CD14-positive monocyte (primary cell): Measurements from ENCODE around the gene PLBD1. TPM values are rescaled to one million over a fixed set of nuclear protein-coding genes. Genes with fewer than 3 reads are reported as not detected.

Experiments used
- DNase-seq, 3 donors: peaks; one replicate each; pipeline ENCODE4 v3.0.0-alpha.2; 2011 to 2022
- H2AFZ ChIP-seq: 2 replicates; pipeline ENCODE4 v1.6.0; 2012; ENCODE audit warnings: mild to moderate bottlenecking, low read depth, low read length, inconsistent platforms; ENCODE audit not compliant: insufficient read depth, poor library complexity, severe bottlenecking
- H3K27ac ChIP-seq, 2 donors: 1 replicate in 1 of 2; 2 replicates in 1 of 2; pipeline ENCODE4 v1.5.1; 2012 to 2013; ENCODE audit warnings: low read length in 2 of 2, control low read depth in 1 of 2, inconsistent platforms in 1 of 2, low read depth in 1 of 2, mild to moderate bottlenecking in 1 of 2
- H3K27me3 ChIP-seq, 2 donors: one replicate each; pipeline versions ENCODE4 v1.6.0 to v1.6.1; 2011 to 2013; ENCODE audit warnings: low read length in 2 of 2; ENCODE audit not compliant: control insufficient read depth in 2 of 2, insufficient read depth in 2 of 2
- H3K36me3 ChIP-seq, 2 donors: replicated peaks in 1 of 2; 1 replicate in 1 of 2; 2 replicates in 1 of 2; pipeline versions ENCODE4 v1.5.1 to v1.6.1; 2012 to 2013; ENCODE audit warnings: low read length in 2 of 2, control low read depth in 1 of 2, inconsistent platforms in 1 of 2, mild to moderate bottlenecking in 1 of 2; ENCODE audit not compliant: insufficient read depth in 2 of 2, control insufficient read depth in 1 of 2
- H3K4me1 ChIP-seq, 2 donors: 1 replicate in 1 of 2; 2 replicates in 1 of 2; pipeline versions ENCODE4 v1.5.1 to v1.6.1; 2012 to 2013; ENCODE audit warnings: low read length in 2 of 2, control low read depth in 1 of 2, inconsistent platforms in 1 of 2, mild to moderate bottlenecking in 1 of 2, moderate library complexity in 1 of 2; ENCODE audit not compliant: insufficient read depth in 2 of 2, control insufficient read depth in 1 of 2
- H3K4me2 ChIP-seq: replicated peaks from 2 replicates; pipeline ENCODE3; 2012; ENCODE audit warnings: low read length, moderate library complexity, mild to moderate bottlenecking; ENCODE audit not compliant: poor library complexity, severe bottlenecking; ENCODE audit errors: extremely low read depth
- H3K4me3 ChIP-seq, 3 experiments: fragments of 200-600 bp in 1 of 3; sonication (generic) in 1 of 3; replicated peaks in 1 of 3; 1 replicate in 2 of 3; 2 replicates in 1 of 3; pipeline ENCODE4 v1.5.1; 2011 to 2013; ENCODE audit warnings: low read length in 3 of 3, mild to moderate bottlenecking in 3 of 3, control low read depth in 2 of 3, low read depth in 2 of 3, inconsistent platforms in 1 of 3, moderate library complexity in 1 of 3
- H3K79me2 ChIP-seq: 2 replicates; pipeline ENCODE4 v1.6.0; 2012; ENCODE audit warnings: mild to moderate bottlenecking, control low read depth, inconsistent platforms, low read length, moderate library complexity; ENCODE audit not compliant: insufficient read depth
- H3K9ac ChIP-seq: 2 replicates; pipeline ENCODE4 v1.6.0; 2017; ENCODE audit warnings: low read length, mild to moderate bottlenecking; ENCODE audit not compliant: insufficient read depth, poor library complexity, severe bottlenecking
- H3K9me3 ChIP-seq, 2 donors: replicated peaks in 1 of 2; 1 replicate in 1 of 2; 2 replicates in 1 of 2; pipeline versions ENCODE4 v1.5.1 to v1.6.1; 2012 to 2013; ENCODE audit warnings: low read length in 2 of 2, control low read depth in 1 of 2; ENCODE audit not compliant: control insufficient read depth in 1 of 2, insufficient read depth in 1 of 2
- H4K20me1 ChIP-seq: 2 replicates; pipeline ENCODE4 v1.6.0; 2012; ENCODE audit warnings: mild to moderate bottlenecking, low read length, control low read depth, moderate library complexity; ENCODE audit not compliant: insufficient read depth
- H3K27ac Mint-ChIP-seq, 7 donors: one replicate each; pipeline ENCODE4 v1.8.0; 2020; ENCODE audit warnings: mild to moderate bottlenecking in 7 of 7, mixed read lengths in 7 of 7, moderate library complexity in 6 of 7, inconsistent platforms in 2 of 7
- H3K27me3 Mint-ChIP-seq, 3 donors: one replicate each; pipeline ENCODE4 v1.8.0; 2021 to 2022; ENCODE audit warnings: low read depth in 3 of 3, mild to moderate bottlenecking in 3 of 3, mixed read lengths in 3 of 3, moderate library complexity in 3 of 3, inconsistent platforms in 1 of 3
- H3K36me3 Mint-ChIP-seq, 2 donors: one replicate each; pipeline ENCODE4 v1.8.0; 2020; ENCODE audit warnings: mixed read lengths in 2 of 2, inconsistent platforms in 1 of 2, mild to moderate bottlenecking in 1 of 2
- H3K4me1 Mint-ChIP-seq: one replicate; pipeline ENCODE4 v1.8.0; 2020; ENCODE audit warnings: mild to moderate bottlenecking, mixed read lengths
- H3K4me3 Mint-ChIP-seq, 2 donors: one replicate each; pipeline ENCODE4 v1.8.0; 2020; ENCODE audit warnings: mild to moderate bottlenecking in 2 of 2, mixed read lengths in 2 of 2, moderate library complexity in 1 of 2
- H3K9me3 Mint-ChIP-seq, 7 donors: one replicate each; pipeline ENCODE4 v1.8.0; 2020 to 2022; ENCODE audit warnings: mixed read lengths in 7 of 7, mild to moderate bottlenecking in 6 of 7, moderate library complexity in 6 of 7, inconsistent platforms in 2 of 7
- WGBS: methylation state at CpG from one replicate; pipeline ENCODE4 v1.1.5; 2013; ENCODE audit warnings: missing lambda C conversion rate; ENCODE audit not compliant: insufficient coverage; 5-methylcytosine and 5-hydroxymethylcytosine counted together
- intact Hi-C, 2 donors: fragments of 100-400 bp; cut with micrococcal nuclease; formaldehyde crosslinking; loops; one replicate each; pipeline versions ENCODE4 v1.15.0 to v1.15.1; 2023
- polyA plus RNA-seq, 3 donors: library from polyadenylated mRNA; depleted of rRNA in 1 of 3; unstranded in 2 of 3; stranded (reverse) in 1 of 3; fragments of 300-500 nt in 2 of 3; fragments of >200 nt in 1 of 3; fragmentation: Illumina TruSeq in 2 of 3; gene quantifications; 1 replicate in 2 of 3; 2 replicates in 1 of 3; pipeline ENCODE4 v1.2.3, GENCODE V29; 2012 to 2021
- TF ChIP-seq, protein P1 (sequence below): fragments of 200-600 bp; IDR thresholded peaks from one replicate; pipeline ENCODE4 v1.8.0; 2022; ENCODE audit warnings: antibody characterized with exemption, mild to moderate bottlenecking

The PLBD1 gene
- polyA plus RNA-seq, 3 donors = 317 to 876 (median 543) TPM

DNA sequence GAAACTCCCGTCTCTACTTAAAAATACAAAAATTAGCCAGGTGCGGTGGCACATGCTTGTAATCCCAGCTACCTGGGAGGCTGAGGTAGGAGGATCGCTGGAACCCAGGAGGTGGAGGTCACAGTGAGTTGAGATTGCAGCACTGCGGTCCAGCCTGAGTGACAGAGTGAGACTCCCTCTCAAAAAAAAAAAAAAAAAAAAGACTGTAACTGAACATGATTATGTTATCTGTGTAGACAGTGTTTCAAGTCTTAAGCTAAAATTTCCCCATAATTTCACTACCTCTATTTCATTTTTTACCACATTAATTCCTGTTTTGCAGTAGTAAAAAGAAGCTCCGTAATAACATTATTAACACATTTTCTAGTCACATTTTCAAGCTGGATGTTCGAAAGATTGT lies 5.4 kb downstream of the PLBD1 start:
- H3K27me3 ChIP-seq = no peaks in the 10 kb centered on the region
- Mint-ChIP-seq H3K4me1 (peaks cover 90% of the 10 kb centered on the region), H3K27me3 (no peaks in the 10 kb centered on the region), H3K27ac (peak overlapping the region; percentile 93 to 99 (median 98)), H3K9me3 (peaks cover 0 to 5% (median 3%) of the 10 kb centered on the region in 7 donors), H3K4me3 (peak overlapping the region in 1 of 2 donors; percentile 73), H3K36me3 (peaks cover 34 to 59% of the 10 kb centered on the region in 2 donors)
- H3K9ac ChIP-seq = no peak overlapping the region
- intact Hi-C loops = loop anchor here in 1 of 2 donors (10.0 kb wide), 1 partner anchor 393 kb away; no protein-coding TSS in a partner anchor
- DNase-seq = peak; percentile 56 to 81 (median 57)
- H4K20me1 ChIP-seq = peaks cover 10% of the 10 kb centered on the region
- WGBS = no CpG with 5 or more reads among the region's 6 CpGs
- H3K36me3 ChIP-seq = peaks cover 9 to 14% of the 10 kb centered on the region in 2 donors
- H3K4me1 ChIP-seq = peaks cover 83 to 97% of the 10 kb centered on the region in 2 donors
- peak overlapping the region; percentile 62 for H3K4me2 ChIP-seq
- TF ChIP-seq, protein P1, sequence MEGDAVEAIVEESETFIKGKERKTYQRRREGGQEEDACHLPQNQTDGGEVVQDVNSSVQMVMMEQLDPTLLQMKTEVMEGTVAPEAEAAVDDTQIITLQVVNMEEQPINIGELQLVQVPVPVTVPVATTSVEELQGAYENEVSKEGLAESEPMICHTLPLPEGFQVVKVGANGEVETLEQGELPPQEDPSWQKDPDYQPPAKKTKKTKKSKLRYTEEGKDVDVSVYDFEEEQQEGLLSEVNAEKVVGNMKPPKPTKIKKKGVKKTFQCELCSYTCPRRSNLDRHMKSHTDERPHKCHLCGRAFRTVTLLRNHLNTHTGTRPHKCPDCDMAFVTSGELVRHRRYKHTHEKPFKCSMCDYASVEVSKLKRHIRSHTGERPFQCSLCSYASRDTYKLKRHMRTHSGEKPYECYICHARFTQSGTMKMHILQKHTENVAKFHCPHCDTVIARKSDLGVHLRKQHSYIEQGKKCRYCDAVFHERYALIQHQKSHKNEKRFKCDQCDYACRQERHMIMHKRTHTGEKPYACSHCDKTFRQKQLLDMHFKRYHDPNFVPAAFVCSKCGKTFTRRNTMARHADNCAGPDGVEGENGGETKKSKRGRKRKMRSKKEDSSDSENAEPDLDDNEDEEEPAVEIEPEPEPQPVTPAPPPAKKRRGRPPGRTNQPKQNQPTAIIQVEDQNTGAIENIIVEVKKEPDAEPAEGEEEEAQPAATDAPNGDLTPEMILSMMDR = no peak
- no peak overlapping the region for H2AFZ ChIP-seq
- H3K4me3 ChIP-seq = peak overlapping the region in 1 of 3 experiments; percentile 85
- peak overlapping the region; percentile 72 to 95 for H3K27ac ChIP-seq
- peaks cover 99% of the 10 kb centered on the region for H3K79me2 ChIP-seq
- H3K9me3 ChIP-seq = no peaks in the 10 kb centered on the region

DNA sequence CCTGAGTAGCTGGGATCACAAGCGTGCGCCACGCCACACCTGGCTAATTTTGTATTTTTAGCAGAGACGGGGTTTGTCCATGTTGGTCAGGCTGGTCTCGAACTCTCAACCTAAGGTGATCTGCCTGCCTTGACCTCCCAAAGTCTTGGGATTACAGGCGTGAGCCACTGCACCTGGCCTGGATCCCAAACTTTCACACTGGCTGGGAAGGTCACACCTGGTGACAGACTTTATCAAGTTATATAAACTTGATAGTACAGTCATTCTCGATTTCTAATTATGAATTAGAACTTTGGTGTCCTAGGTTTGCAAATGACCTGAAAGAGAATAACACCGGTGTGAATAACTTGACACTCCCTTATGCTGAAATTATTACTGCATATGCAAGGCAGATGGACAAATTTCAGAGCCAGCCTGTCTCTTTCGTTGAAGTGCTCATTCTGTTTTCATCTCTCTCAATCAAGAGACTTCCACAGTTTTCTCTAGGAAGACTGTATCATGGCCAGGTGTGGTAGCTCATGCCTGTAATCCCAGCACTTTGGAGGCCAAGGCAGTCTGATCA lies 5.9 kb downstream of the PLBD1 start:
- Mint-ChIP-seq H3K9me3 (peaks cover 0 to 4% (median 3%) of the 10 kb centered on the region in 7 donors), H3K4me3 (no peak overlapping the region), H3K27me3 (no peaks in the 10 kb centered on the region), H3K4me1 (peaks cover 89% of the 10 kb centered on the region), H3K27ac (peak overlapping the region; percentile 93 to 99 (median 98)), H3K36me3 (peaks cover 34 to 64% of the 10 kb centered on the region in 2 donors)
- Histone ChIP-seq H3K9ac (no peak overlapping the region), H3K9me3 (no peaks in the 10 kb centered on the region), H4K20me1 (peaks cover 10% of the 10 kb centered on the region), H2AFZ (no peak overlapping the region), H3K4me2 (peak overlapping the region; percentile 62), H3K27me3 (no peaks in the 10 kb centered on the region), H3K4me3 (peak overlapping the region in 1 of 3 experiments; percentile 34), H3K27ac (peak overlapping the region; percentile 72 to 95), H3K79me2 (peaks cover 99% of the 10 kb centered on the region), H3K36me3 (peaks cover 9 to 14% of the 10 kb centered on the region in 2 donors), H3K4me1 (peaks cover 85 to 99% of the 10 kb centered on the region in 2 donors)
- DNase-seq = no peak
- TF ChIP-seq, protein P1 = no peak
- 99% methylated on average over 7 of the region's 9 CpGs for WGBS
- intact Hi-C loops = loop anchor here in 1 of 2 donors (10.0 kb wide), 1 partner anchor 393 kb away; no protein-coding TSS in a partner anchor
